Natural killer cell (primary cell): ENCODE measurements around the gene ASCL5. TPM values are rescaled to one million over a fixed set of nuclear protein-coding genes. Genes with fewer than 3 reads are reported as not detected.

Experiments used
- ATAC-seq, 3 donors: fragments of 150-1000 bp in 2 of 3; fragments of 200-7000 bp in 1 of 3; cut with Tn5 transposase; 1 replicate in 1 of 3; 2 replicates in 2 of 3; pipeline ENCODE4 v1.10.0; 2021; ENCODE audit warnings: mild to moderate bottlenecking in 2 of 3, moderate library complexity in 2 of 3
- DNase-seq, 2 donors: peaks; one replicate each; pipeline versions ENCODE4 v3.0.0 to v3.0.0-alpha.2; 2013 to 2021; ENCODE audit warnings: mixed read lengths in 1 of 2
- H3K27ac ChIP-seq: one replicate; pipeline ENCODE4 v1.5.1; 2013; ENCODE audit warnings: mild to moderate bottlenecking, low read length
- H3K27me3 ChIP-seq: one replicate; pipeline ENCODE4 v1.6.1; 2013; ENCODE audit warnings: low read length; ENCODE audit not compliant: control insufficient read depth, insufficient read depth
- H3K36me3 ChIP-seq: one replicate; pipeline ENCODE4 v1.6.1; 2013; ENCODE audit warnings: low read length; ENCODE audit not compliant: control insufficient read depth, insufficient read depth
- H3K4me1 ChIP-seq: one replicate; pipeline ENCODE4 v1.6.1; 2013; ENCODE audit warnings: low read length; ENCODE audit not compliant: control insufficient read depth, insufficient read depth
- H3K4me3 ChIP-seq: one replicate; pipeline ENCODE4 v1.5.1; 2013; ENCODE audit warnings: low read length
- H3K9me3 ChIP-seq: one replicate; pipeline ENCODE4 v1.6.1; 2013; ENCODE audit warnings: low read length; ENCODE audit not compliant: control insufficient read depth, insufficient read depth
- H3K27ac Mint-ChIP-seq, 2 donors: one replicate each; pipeline ENCODE4 v1.8.0; 2022; ENCODE audit warnings: mild to moderate bottlenecking in 2 of 2, mixed read lengths in 2 of 2, moderate library complexity in 1 of 2
- H3K27me3 Mint-ChIP-seq, 2 donors: one replicate each; pipeline ENCODE4 v1.8.0; 2022; ENCODE audit warnings: low read depth in 2 of 2, mixed read lengths in 2 of 2
- H3K36me3 Mint-ChIP-seq: one replicate; pipeline ENCODE4 v1.8.0; 2022; ENCODE audit warnings: mixed read lengths
- H3K4me1 Mint-ChIP-seq, 2 donors: one replicate each; pipeline ENCODE4 v1.8.0; 2022; ENCODE audit warnings: mixed read lengths in 2 of 2
- H3K4me3 Mint-ChIP-seq: one replicate; pipeline ENCODE4 v1.8.0; 2022; ENCODE audit warnings: mild to moderate bottlenecking, moderate library complexity, mixed read lengths
- H3K9me3 Mint-ChIP-seq, 2 donors: one replicate each; pipeline ENCODE4 v1.8.0; 2022; ENCODE audit warnings: mixed read lengths in 2 of 2
- CTCF ChIP-seq: fragments of 200-600 bp; IDR thresholded peaks from one replicate; pipeline ENCODE4 v1.8.0; 2022; ENCODE audit warnings: antibody characterized with exemption
- WGBS: methylation state at CpG from one replicate; pipeline ENCODE4 v1.1.7; 2013; ENCODE audit warnings: missing lambda C conversion rate; ENCODE audit not compliant: insufficient coverage; 5-methylcytosine and 5-hydroxymethylcytosine counted together
- intact Hi-C: fragments of 100-400 bp; cut with micrococcal nuclease; formaldehyde crosslinking; loops from one replicate; pipeline ENCODE4 v1.14.2; 2022
- total RNA-seq, 4 donors: library from RNA; stranded (reverse); fragments of 120-200 nt in 1 of 4; gene quantifications; one replicate each; pipeline versions ENCODE4 v1.2.3 to v1.2.4, GENCODE V29; 2013 to 2022

Gene ASCL5
- total RNA-seq, 3 donors from 2014 or later (not counting 1 experiment from before 2014, with no cell fraction given) = not detected

DNA sequence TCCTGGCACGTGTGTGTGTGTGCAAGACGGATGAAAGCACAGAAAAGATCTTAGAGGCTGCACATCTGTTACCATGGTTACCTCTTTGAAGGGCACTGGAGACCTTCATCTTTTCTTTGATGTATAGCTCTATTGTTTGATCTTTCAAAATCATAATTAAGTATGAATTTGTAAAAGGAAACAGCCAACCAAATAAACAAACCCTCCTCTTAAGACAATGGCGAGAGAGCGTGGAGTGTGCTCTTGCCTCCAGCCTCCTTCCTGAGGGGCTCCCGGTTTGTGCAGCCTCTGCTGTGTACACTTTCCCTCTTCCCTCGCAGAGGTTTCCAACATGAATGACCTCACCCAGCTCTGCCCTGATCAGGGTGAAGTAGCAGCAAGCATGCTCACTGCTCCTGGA, 42.7 kb downstream of the ASCL5 start:
- DNase-seq (peak in 1 of 2 donors; percentile 28), ATAC-seq (no peak)
- no peaks in the 10 kb centered on the region for H3K36me3 ChIP-seq
- no peak for TF ChIP-seq CTCF
- Mint-ChIP-seq H3K36me3 (no peaks in the 10 kb centered on the region), H3K27me3 (peaks cover 12 to 15% of the 10 kb centered on the region in 2 donors), H3K4me1 (no peaks in the 10 kb centered on the region), H3K4me3 (no peak overlapping the region), H3K27ac (no peak overlapping the region), H3K9me3 (no peaks in the 10 kb centered on the region)
- intact Hi-C loops = no loop called here
- H3K9me3 ChIP-seq = no peaks in the 10 kb centered on the region
- H3K27me3 ChIP-seq = peaks cover 2% of the 10 kb centered on the region
- H3K27ac ChIP-seq = no peak overlapping the region
- H3K4me3 ChIP-seq = no peak overlapping the region
- H3K4me1 ChIP-seq = no peaks in the 10 kb centered on the region
- WGBS = 71% methylated on average over 6 of the region's 6 CpGs

- H3K9me3 Mint-ChIP-seq = no peaks in the 10 kb centered on the region
- peaks cover 9 to 15% of the 10 kb centered on the region in 2 donors for H3K27me3 Mint-ChIP-seq
- H3K4me3 Mint-ChIP-seq = no peak overlapping the region
- DNase-seq (no peak), ATAC-seq (no peak)
- Histone ChIP-seq H3K4me3 (no peak overlapping the region), H3K27ac (no peak overlapping the region), H3K36me3 (no peaks in the 10 kb centered on the region), H3K9me3 (no peaks in the 10 kb centered on the region), H3K4me1 (no peaks in the 10 kb centered on the region), H3K27me3 (peaks cover 2% of the 10 kb centered on the region)
- 89% methylated on average over 1 of the region's 3 CpGs for WGBS
- TF ChIP-seq CTCF = no peak
- H3K36me3 Mint-ChIP-seq = no peaks in the 10 kb centered on the region
- H3K4me1 Mint-ChIP-seq = no peaks in the 10 kb centered on the region
- no peak overlapping the region for H3K27ac Mint-ChIP-seq
- intact Hi-C loops = no loop called here
Measured at GRCh38 chr1:201083741-201084140, 43.2 kb downstream of the ASCL5 start.

GRCh38 chr1:201080135-201080534, 46.8 kb downstream of the ASCL5 start:
- no peak for TF ChIP-seq CTCF
- intact Hi-C loops = no loop called here
- no peak for ATAC-seq
- H3K4me3 ChIP-seq = no peak overlapping the region
- no peaks in the 10 kb centered on the region for H3K4me1 ChIP-seq
- no CpG with 5 or more reads among the region's 3 CpGs for WGBS
- H3K9me3 ChIP-seq = no peaks in the 10 kb centered on the region
- no peak overlapping the region for H3K27ac ChIP-seq
- no peak overlapping the region for H3K27ac Mint-ChIP-seq
- no peak overlapping the region for H3K4me3 Mint-ChIP-seq
- DNase-seq = no peak
- H3K9me3 Mint-ChIP-seq = no peaks in the 10 kb centered on the region
- H3K27me3 Mint-ChIP-seq = peaks cover 0 to 5% of the 10 kb centered on the region in 2 donors
- peaks cover 2% of the 10 kb centered on the region for H3K27me3 ChIP-seq
- H3K36me3 ChIP-seq = no peaks in the 10 kb centered on the region
- no peaks in the 10 kb centered on the region for H3K4me1 Mint-ChIP-seq
- no peaks in the 10 kb centered on the region for H3K36me3 Mint-ChIP-seq

- Mint-ChIP-seq H3K27me3 (peaks cover 0 to 2% of the 10 kb centered on the region in 2 donors), H3K9me3 (no peaks in the 10 kb centered on the region), H3K4me3 (no peak overlapping the region), H3K36me3 (no peaks in the 10 kb centered on the region), H3K27ac (no peak overlapping the region), H3K4me1 (no peaks in the 10 kb centered on the region)
- H3K4me1 ChIP-seq = no peaks in the 10 kb centered on the region
- ATAC-seq (no peak), DNase-seq (no peak)
- H3K9me3 ChIP-seq = no peaks in the 10 kb centered on the region
- H3K27me3 ChIP-seq = no peaks in the 10 kb centered on the region
- TF ChIP-seq CTCF = no peak
- no peak overlapping the region for H3K4me3 ChIP-seq
- no peaks in the 10 kb centered on the region for H3K36me3 ChIP-seq
- intact Hi-C loops = no loop called here
- H3K27ac ChIP-seq = no peak overlapping the region
- 87% methylated on average over 17 of the region's 17 CpGs for WGBS
Measured at GRCh38 chr1:201077736-201078135, 49.2 kb downstream of the ASCL5 start.
